RPMI7951 (cell line): ENCODE results near the gene MECR. TPM values are rescaled to one million over a fixed set of nuclear protein-coding genes. Genes with fewer than 3 reads are reported as not detected.
"Not testable (repeated sequence)": the region's sequence is repeated elsewhere in the genome, so short reads cannot be mapped to it uniquely, and the experiment has no call there.

Experiments
- DNase-seq: peaks from one replicate; pipeline ENCODE4 v3.0.0-alpha.2; 2012; ENCODE audit warnings: low read depth
- total RNA-seq: library from RNA; depleted of rRNA; stranded (reverse); fragments of >200 nt; shearing (Covaris generic); gene quantifications from 2 replicates; pipeline ENCODE4 v1.2.3, GENCODE V29; 2014

MECR gene
- total RNA-seq, 1 experiment from 2014 or later: 34.0 TPM

GRCh38 chr1:29235955-29236711, 5.4 kb upstream of the MECR start, which contains the start of gene PTPRU:
Gene PTPRU, plus strand, starts transcription at chr1:29236522. Its CDS starts 123 bp downstream, at chr1:29236645.
- DNase-seq: peak; percentile 65

GRCh38 chr1:29234881-29235280, 4.1 kb upstream of the MECR start:
- DNase-seq: not testable (repeated sequence)

GRCh38 chr1:29234471-29234870, 3.7 kb upstream of the MECR start:
- no peak for DNase-seq

GRCh38 chr1:29233693-29234092, 3.0 kb upstream of the MECR start:
- DNase-seq: no peak

GRCh38 chr1:29232387-29232786, 1.7 kb upstream of the MECR start:
- DNase-seq: no peak

GRCh38 chr1:29230204-29230552, 556 bp downstream of the MECR start:
- no peak for DNase-seq

GRCh38 chr1:29227511-29227910, 3.2 kb downstream of the MECR start:
- no peak for DNase-seq

GRCh38 chr1:29225361-29225760, 5.4 kb downstream of the MECR start:
- no peak for DNase-seq

- no peak for DNase-seq
Measured at GRCh38 chr1:29224356-29224837, 6.3 kb downstream of the MECR start.

GRCh38 chr1:29223521-29223920, 7.2 kb downstream of the MECR start:
- DNase-seq: no peak

- no peak for DNase-seq
Measured at GRCh38 chr1:29222686-29223085, 8.0 kb downstream of the MECR start.

GRCh38 chr1:29222260-29222659, 8.5 kb downstream of the MECR start:
- DNase-seq: not testable (repeated sequence)

GRCh38 chr1:29221296-29221695, 9.4 kb downstream of the MECR start:
- DNase-seq: no peak

- no peak for DNase-seq
Measured at GRCh38 chr1:29218223-29218622, 12.5 kb downstream of the MECR start.

- DNase-seq: no peak
Measured at GRCh38 chr1:29217633-29218032, 13.1 kb downstream of the MECR start.

GRCh38 chr1:29213055-29213454, 17.7 kb downstream of the MECR start:
- DNase-seq: no peak

- DNase-seq: no peak
Measured at GRCh38 chr1:29211086-29212030, 19.4 kb downstream of the MECR start.

GRCh38 chr1:29210278-29211085, 20.3 kb downstream of the MECR start:
- DNase-seq: no peak

GRCh38 chr1:29209173-29209572, 21.6 kb downstream of the MECR start:
- DNase-seq: no peak

GRCh38 chr1:29208442-29208841, 22.3 kb downstream of the MECR start:
- no peak for DNase-seq

- peak; percentile 97 for DNase-seq
Measured at GRCh38 chr1:29202584-29203340, 28.0 kb downstream of the MECR start.
